Measurements from ENCODE around the gene FBXL17. TPM values are rescaled to one million over a fixed set of nuclear protein-coding genes. Genes with fewer than 3 reads are reported as not detected.

Gene FBXL17
- polyA plus RNA-seq, 1 of the 3 experiments (the other 2 are of a cell fraction), result 4.4 TPM

DNA sequence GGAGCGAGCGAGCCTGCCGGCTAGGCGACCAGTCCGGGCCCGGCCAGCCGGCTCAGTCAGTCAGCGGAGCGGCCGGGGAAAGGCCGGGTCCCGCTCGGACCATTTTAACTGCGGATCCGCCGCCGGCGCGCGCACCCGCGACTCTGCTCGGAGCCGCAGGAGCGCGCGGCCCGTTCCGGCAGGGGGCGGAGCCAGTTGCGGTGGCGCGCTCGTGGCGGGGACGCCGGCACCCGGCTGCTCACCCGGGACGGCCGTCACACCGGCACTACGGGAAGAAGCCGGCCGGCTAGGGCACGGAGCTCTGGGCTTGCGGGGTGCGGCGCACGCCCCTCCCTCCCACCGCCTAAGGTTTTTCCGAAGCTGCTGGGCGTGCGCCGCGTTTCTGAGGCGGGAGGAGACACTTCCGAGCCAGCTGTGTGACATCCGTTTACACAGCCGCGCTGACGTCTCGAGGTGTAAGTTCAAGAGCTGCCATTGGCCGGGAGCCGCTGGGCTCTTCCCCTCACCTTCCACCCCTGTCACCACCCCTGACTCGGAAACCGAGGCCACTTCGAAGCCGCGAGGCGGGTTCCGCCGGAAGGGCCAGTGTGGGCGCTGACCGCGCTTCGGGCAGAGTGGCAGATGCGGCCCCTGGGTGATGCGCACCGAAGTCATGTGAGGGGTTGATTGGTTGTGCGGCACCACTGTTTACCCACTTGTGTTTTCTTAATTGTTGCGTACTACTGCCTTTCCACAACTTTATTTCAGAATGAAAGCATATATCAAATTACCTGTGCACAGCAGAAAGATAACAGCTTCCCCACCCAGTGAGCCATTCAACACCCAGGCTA, at the start of gene FBXL17 (continued):
- TF ChIP-seq, protein P1, sequence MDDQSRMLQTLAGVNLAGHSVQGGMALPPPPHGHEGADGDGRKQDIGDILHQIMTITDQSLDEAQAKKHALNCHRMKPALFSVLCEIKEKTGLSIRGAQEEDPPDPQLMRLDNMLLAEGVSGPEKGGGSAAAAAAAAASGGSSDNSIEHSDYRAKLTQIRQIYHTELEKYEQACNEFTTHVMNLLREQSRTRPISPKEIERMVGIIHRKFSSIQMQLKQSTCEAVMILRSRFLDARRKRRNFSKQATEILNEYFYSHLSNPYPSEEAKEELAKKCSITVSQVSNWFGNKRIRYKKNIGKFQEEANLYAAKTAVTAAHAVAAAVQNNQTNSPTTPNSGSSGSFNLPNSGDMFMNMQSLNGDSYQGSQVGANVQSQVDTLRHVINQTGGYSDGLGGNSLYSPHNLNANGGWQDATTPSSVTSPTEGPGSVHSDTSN (IDR thresholded peaks at IDR 0.05), result peak; percentile 42
- TF ChIP-seq YY1 (IDR thresholded peaks at IDR 0.05; ENCODE audit: low read depth) (0 out of 2 replicates have a peak, but pooled peaks have one; percentile 4), POLR2AphosphoS5 (IDR thresholded peaks at IDR 0.05; ENCODE audit: low read depth, low read length) (peak; percentile 90), NRF1 (IDR thresholded peaks at IDR 0.05; ENCODE audit: low read depth, low read length) (peak; percentile 0; the same call in 1 of the 2 replicates), MXI1 (IDR thresholded peaks at IDR 0.05; ENCODE audit: low read depth, low read length) (no peak; the same call in none of the 2 replicates), TCF12 (IDR thresholded peaks at IDR 0.05) (0 out of 2 replicates have a peak, but pooled peaks have one; percentile 25), SMC3 (IDR thresholded peaks at IDR 0.05; ENCODE audit: low read depth, low read length) (no peak), ELF1 (IDR thresholded peaks at IDR 0.05) (peak; percentile 71), EZH2phosphoT487 (IDR thresholded peaks at IDR 0.05; ENCODE audit: borderline replicate concordance, low read depth) (no peak), NFIC (IDR thresholded peaks at IDR 0.05; ENCODE audit: borderline replicate concordance) (no peak), RXRA (IDR thresholded peaks at IDR 0.05; ENCODE audit: borderline replicate concordance, low read depth) (no peak), JUND (IDR thresholded peaks at IDR 0.05) (0 out of 2 replicates have a peak, but pooled peaks have one; percentile 30), GATA2 (CRISPR knock-in tag; IDR thresholded peaks at IDR 0.05) (0 out of 2 replicates have a peak, but pooled peaks have one; percentile 10), FOSL2 (IDR thresholded peaks at IDR 0.05; ENCODE audit: borderline replicate concordance, low read depth) (no peak)
- TF ChIP-seq, protein P2, sequence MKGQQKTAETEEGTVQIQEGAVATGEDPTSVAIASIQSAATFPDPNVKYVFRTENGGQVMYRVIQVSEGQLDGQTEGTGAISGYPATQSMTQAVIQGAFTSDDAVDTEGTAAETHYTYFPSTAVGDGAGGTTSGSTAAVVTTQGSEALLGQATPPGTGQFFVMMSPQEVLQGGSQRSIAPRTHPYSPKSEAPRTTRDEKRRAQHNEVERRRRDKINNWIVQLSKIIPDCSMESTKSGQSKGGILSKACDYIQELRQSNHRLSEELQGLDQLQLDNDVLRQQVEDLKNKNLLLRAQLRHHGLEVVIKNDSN (IDR thresholded peaks at IDR 0.05; ENCODE audit: borderline replicate concordance, low read depth), result peak; percentile 62; the same call in 1 of the 2 replicates

DNA sequence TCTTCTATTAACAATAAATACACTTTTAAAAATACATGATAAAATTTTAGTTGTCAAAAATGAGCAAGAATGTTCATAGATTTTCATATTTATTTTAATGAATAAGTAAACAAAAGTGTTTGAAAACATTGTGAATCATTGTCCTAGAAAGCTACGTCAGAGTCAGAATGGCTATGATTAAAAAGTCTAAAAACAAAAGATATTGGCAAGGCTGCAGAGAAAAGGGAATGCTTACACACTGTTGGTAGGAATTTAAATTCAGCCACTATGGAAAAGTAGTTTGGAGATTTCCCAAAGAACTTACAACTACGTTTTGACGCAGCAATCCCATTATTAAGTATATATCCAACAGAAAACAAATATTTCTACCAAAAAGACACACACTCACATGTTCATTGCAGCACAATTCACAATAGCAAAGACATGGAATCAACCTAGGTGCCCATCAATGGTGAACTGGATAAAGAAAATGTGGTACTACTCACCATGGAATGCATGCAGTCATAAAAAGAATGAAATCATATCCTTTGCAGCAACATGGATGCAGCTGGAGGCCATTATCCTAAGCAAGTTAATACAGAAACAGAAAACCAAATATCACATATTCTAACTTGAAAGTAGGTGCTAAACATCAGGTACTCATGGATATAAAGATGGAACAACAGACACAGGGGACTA, 49.2 kb upstream of the FBXL17 start:
- Histone ChIP-seq H3K4me1 (ENCODE audit: control insufficient read depth in 1 of 2, insufficient read depth in 2 of 2, low read depth in 1 of 2, low read length in 1 of 2) (0 out of 4 replicates have a peak, but pooled peaks cover 0 to 8% of the 10 kb centered on the region in 2 experiments), H3K27ac (ENCODE audit: low read depth in 2 of 2, low read length in 1 of 2) (peak overlapping the region in 1 of 2 experiments; percentile 69; a peak in 2 of 4 replicates), H2AFZ (ENCODE audit: low read depth) (peak overlapping the region; percentile 92), H3F3A (replicated peaks; ENCODE audit: insufficient read depth) (peaks cover 12% of the 10 kb centered on the region), H3K9me2 (no peaks in the 10 kb centered on the region), H3K27me3 (ENCODE audit: insufficient read depth) (no peaks in the 10 kb centered on the region), H3K36me3 (replicated peaks in 1 of 2; ENCODE audit: control insufficient read depth in 1 of 2, insufficient read depth in 2 of 2, low read length in 1 of 2) (no peaks in the 10 kb centered on the region), H3K9me3 (no peaks in the 10 kb centered on the region), H3K4me2 (0 out of 2 replicates have a peak overlapping the region, but pooled peaks have one; percentile 22), H3K9ac (peak overlapping the region; percentile 12; the same call in 1 of the 2 replicates), H4K20me1 (ENCODE audit: insufficient read depth) (no peaks in the 10 kb centered on the region), H3K79me2 (ENCODE audit: insufficient read depth) (no peaks in the 10 kb centered on the region), H3K4me3 (ENCODE audit: low read depth in 2 of 2, low read length in 1 of 2) (no peak overlapping the region)
- TF ChIP-seq RCOR1 (IDR thresholded peaks at IDR 0.05; ENCODE audit: low read length), result no peak
- no peak for TF ChIP-seq MXI1 (IDR thresholded peaks at IDR 0.05; ENCODE audit: low read depth, low read length)
- no peak for TF ChIP-seq SIN3A (IDR thresholded peaks at IDR 0.05; ENCODE audit: borderline replicate concordance, low read depth, low read length)
- 0 out of 2 replicates have a peak, but pooled peaks have one; percentile 34 for TF ChIP-seq YY1 (IDR thresholded peaks at IDR 0.05; ENCODE audit: low read depth)
- peak; percentile 35; the same call in 1 of the 2 replicates for TF ChIP-seq TCF12 (IDR thresholded peaks at IDR 0.05)
- no peak for TF ChIP-seq GABPA (IDR thresholded peaks at IDR 0.05; ENCODE audit: low read depth)
- TF ChIP-seq, protein P1 (IDR thresholded peaks at IDR 0.05), result peak; percentile 36; the same call in 1 of the 2 replicates
- TF ChIP-seq JUND (IDR thresholded peaks at IDR 0.05), result 0 out of 2 replicates have a peak, but pooled peaks have one; percentile 9
- no peak for TF ChIP-seq RAD21 (IDR thresholded peaks at IDR 0.05; ENCODE audit: low read length)
- ChIA-PET POLR2A (no interaction called here), CTCF (no interaction called here)
- 76% methylated on average over 3 of the region's 3 CpGs for WGBS (ENCODE audit: low lambda C conversion rate)
- no peak for DNase-seq

All from SK-N-SH (cell line).